Measurements from ENCODE around the gene CRYGN.

GRCh38 chr7:151431768-151432311 lies 8.1 kb downstream of the CRYGN start:
- TF ChIP-seq, protein P1, sequence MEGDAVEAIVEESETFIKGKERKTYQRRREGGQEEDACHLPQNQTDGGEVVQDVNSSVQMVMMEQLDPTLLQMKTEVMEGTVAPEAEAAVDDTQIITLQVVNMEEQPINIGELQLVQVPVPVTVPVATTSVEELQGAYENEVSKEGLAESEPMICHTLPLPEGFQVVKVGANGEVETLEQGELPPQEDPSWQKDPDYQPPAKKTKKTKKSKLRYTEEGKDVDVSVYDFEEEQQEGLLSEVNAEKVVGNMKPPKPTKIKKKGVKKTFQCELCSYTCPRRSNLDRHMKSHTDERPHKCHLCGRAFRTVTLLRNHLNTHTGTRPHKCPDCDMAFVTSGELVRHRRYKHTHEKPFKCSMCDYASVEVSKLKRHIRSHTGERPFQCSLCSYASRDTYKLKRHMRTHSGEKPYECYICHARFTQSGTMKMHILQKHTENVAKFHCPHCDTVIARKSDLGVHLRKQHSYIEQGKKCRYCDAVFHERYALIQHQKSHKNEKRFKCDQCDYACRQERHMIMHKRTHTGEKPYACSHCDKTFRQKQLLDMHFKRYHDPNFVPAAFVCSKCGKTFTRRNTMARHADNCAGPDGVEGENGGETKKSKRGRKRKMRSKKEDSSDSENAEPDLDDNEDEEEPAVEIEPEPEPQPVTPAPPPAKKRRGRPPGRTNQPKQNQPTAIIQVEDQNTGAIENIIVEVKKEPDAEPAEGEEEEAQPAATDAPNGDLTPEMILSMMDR (conservative IDR thresholded peaks at IDR 0.05 in 1 of 2, IDR thresholded peaks at IDR 0.05 in 1 of 2; ENCODE audit: low read depth in 1 of 2, low read length in 2 of 2) = no peak
- TF ChIP-seq EZH2 (IDR thresholded peaks at IDR 0.05; ENCODE audit: low read length, missing control alignments) = no peak
